Neural progenitor cell (in vitro differentiated cells): Measurements from ENCODE around the gene CBL.

Source experiments
- CTCF ChIP-seq: fragments of 200-600 bp; sonication (generic); IDR thresholded peaks from 2 replicates; pipeline ENCODE4 v1.5.1; 2017; ENCODE audit warnings: antibody characterized with exemption, mild to moderate bottlenecking
- EZH2 ChIP-seq: fragments of 200-600 bp; sonication (generic); IDR thresholded peaks from 2 replicates; pipeline ENCODE4 v1.6.1; 2017; ENCODE audit warnings: antibody characterized with exemption, mild to moderate bottlenecking, moderate library complexity

GRCh38 chr11:119329320-119329719 lies 123.2 kb downstream of the CBL start:
- no peak for TF ChIP-seq CTCF
- no peak for TF ChIP-seq EZH2
